Left renal cortex interstitium (tissue), 4 donors: Measurements from ENCODE around the gene PPM1H. TPM values are rescaled to one million over a fixed set of nuclear protein-coding genes. Genes with fewer than 3 reads are reported as not detected.
A peak's percentile ranks its signal among the peaks of the same experiment; 100 is the strongest.
"Not testable (repeated sequence)": the region's sequence is repeated elsewhere in the genome, so short reads cannot be mapped to it uniquely, and the experiment has no call there.

Source experiments
- DNase-seq, 4 donors: peaks; one replicate each; pipeline ENCODE4 v3.0.0-alpha.2; 2013; ENCODE audit warnings: low read depth in 4 of 4, low spot score in 2 of 4, missing footprints in 1 of 4
- polyA plus RNA-seq, 4 donors: library from polyadenylated mRNA; unstranded; fragments of 120-200 nt; gene quantifications; one replicate each; pipeline ENCODE4 v1.2.1, GENCODE V29; 2013; ENCODE audit not compliant: insufficient read length in 4 of 4

PPM1H gene
- polyA plus RNA-seq, 4 donors, result 26.2 to 27.8 (median 27.0) TPM

DNA sequence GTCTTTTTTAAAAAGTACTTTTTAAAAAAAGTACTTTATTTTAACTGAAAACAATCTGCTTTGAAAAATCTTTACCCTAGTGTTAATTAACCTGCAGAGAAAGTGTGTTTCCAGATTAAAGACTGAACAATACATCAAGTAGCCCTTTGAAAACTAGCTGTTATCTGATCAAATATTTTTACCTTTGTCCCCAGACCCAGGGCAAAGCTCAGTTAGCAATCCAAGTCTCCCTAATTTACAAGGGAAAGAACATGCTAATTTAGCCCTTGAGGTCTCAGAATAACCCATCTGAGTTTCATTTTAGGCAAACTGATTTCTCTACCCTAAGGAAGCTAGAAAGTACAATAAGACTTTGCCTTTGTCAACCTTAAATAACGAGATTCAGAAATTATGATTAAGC is 91.2 kb downstream of the PPM1H start:
- no peak for DNase-seq

DNA sequence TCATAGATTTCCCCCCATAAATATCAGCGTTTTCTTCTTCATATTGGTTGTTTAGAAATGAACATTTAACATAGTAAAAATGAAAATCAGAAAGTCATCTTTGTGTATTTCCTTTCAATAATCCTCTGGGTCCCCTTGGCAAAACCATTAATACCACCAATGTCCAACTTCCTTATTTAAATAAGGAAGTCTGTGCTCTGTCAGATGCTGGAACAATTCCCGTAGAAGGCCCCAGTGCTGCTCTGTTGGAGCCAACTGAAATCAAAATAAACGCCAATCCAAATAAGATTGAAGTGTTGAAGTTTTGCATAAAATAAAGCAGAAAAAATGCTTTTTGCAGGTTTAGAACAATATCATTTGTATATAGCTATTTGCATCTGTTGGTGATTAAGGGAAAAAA is 93.1 kb downstream of the PPM1H start:
- DNase-seq, result no peak

DNA sequence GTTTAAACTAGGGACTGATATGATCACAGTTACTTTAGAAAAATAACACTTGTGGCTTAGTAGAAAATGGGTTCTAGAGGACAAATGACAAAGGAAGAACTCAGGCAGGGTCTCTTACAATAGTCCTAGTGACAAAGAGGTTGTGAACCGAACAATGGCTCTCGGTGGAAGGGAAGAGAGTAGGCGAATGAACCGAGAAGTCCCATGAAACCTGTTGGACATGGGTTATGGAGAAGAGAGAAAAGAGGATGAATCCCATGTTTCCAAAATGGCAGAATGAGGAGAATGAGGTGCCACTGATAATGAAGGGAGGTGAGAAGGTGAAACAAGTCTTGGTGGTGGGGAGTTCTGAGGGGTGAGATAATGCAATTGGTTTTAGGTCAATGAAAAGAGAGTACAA is 94.1 kb downstream of the PPM1H start:
- DNase-seq, result no peak

DNA sequence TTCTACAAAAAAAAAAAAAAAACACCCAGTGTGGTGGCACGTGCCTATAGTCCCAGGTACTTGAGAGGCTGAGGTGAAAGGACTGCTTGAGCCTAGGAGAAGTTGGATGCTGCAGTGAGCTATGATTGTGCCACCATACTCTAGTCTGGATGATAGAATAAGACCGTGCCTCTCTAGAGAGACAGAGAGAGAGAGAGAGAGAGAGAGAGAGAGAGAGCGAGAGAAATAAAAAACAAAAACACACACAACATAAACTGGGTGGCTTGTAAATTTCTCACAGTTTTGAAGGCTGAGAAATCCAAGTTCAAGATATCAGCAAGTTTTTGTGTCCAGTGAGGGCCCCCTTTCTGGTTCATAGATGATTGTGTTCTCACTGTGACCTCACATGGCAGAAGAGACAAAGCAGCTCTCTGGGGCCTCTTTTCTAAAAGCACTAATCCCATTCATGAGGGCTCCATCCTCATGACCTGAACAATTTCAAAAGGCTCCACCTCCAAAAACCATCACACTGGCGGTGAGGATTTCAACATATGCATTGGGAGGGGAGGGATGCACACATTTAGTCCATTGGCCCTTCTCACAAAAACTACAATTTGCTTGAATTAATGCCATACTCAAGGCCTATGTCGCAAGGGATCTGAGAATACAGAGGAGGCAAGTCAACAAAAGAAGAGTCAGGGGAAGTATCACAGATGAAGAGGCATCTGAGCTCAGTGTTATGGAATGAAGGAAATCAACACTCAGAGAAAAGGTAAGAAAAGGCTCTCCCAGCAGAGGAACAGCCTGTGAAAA is 94.9 kb downstream of the PPM1H start:
- no peak for DNase-seq

DNA sequence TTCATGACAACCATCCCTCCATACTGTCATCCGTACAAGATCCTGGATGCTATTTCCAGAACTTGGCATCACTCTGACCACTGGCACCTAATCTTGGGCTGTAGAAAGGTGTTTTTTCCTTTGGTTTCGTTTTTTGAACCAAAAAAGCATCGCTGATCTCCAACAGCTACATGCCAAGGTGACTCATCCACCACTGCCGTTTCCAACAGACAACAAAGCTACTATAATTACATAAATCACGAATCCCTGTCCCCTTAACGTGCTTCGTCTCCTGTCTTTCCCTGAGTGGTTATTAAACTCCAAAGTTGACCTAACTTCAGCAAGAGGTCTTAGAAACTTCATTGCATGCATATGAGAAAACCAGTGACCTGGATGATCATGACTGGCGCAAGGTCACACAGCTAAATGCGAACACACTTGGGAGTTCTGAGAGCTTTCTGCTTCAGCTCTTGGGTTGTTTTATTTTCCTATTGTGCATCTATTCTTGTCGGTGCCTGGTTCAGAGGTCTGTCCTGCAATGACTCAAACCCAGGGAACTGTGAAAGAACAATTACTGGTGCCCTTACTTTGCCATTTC is 99.9 kb downstream of the PPM1H start:
- no peak for DNase-seq

DNA sequence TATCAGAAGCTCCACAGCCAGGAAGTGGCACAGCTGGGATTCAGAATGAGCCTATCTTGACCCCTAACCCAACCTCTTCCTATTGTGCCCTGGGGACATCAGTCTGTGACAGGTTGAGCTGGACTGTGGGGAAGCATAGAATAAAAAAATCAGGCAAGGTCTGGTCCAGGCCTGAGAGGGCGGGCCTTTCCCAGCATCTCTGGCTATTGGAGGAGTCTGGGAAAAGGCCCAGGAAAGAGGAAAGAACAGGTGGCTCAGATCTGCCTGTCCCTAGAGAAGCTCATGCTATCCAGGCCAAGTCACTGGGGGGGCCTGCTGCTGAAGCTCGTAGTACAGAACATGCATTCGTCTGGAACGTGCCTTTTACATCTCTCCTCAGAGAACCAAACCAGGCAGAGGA is 100.5 kb downstream of the PPM1H start:
- no peak for DNase-seq

DNA sequence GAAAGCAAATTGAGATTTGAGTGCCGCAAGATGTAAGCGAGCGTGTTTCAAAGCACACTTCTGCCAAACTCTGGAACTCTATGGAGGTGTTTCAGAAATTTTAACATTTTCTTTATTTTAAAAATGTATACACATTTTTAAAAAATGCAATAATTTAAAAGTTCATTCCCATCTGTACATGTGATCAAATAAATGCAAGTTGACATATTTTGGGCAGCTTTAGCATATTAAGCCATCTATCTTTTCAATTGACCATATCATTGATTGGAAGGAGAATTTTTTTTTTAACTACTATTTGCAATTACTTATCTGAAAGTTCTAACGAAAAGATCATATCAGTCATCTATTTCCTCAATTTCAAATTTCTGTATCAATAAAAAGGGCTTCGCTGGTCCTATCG is 101.3 kb downstream of the PPM1H start:
- DNase-seq, result no peak

DNA sequence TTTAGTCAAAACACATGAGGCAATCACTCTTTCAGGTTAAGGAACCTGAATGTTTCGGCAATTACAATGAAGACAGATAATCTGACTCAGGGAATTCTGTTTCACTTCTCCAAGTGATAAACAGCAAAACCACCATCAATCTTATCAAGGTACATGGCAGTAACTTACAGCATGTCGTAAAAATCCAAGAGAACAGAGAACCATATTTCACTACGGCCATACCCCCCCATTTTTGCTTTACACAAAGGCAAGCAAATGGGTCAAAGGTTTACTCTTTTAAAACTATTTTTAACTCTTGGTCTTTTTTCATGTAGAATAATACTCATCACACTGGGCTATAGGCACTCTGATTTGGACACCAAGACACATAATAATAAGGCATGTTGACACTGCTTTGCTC is 102.4 kb downstream of the PPM1H start:
- DNase-seq, result no peak

DNA sequence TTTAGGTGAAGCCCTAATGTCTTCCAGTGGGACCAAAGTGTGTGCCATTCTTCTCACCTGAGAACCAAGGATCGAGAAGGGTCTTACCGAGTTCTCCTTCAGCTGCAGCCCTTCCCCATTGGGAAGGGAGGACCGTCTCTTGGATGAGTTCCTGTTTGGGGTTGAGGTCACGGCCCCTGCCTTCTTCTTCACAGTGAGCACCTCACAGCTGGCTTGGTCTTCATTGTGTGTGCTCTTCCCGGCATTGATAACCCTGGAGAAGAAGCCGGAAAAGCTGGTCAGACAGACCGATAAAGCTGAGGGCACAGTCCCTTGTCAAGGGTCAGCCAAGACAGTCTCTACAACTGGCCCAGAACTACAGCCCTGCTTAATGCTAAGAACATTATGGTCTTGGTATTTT is 102.9 kb downstream of the PPM1H start:
- DNase-seq, result no peak

DNA sequence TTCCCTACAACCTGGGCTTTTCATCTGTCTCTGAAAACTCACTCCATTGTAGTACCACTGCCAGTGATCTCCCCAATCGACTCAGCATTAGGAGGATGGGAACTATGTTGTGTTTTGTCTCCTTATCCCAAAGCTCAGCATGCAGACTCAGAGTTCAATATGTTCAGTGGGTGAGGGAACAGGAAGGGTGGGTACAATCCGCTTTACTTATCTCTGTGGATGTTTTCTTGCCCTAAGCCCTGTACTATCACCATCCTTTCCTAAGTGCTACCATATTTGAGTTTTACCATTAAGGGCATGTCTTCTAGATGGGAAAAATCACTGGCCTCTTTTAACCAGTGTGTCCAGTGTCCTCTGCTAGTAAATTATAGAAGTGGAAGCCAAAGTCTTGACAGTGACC is 107.1 kb downstream of the PPM1H start:
- DNase-seq, result no peak

DNA sequence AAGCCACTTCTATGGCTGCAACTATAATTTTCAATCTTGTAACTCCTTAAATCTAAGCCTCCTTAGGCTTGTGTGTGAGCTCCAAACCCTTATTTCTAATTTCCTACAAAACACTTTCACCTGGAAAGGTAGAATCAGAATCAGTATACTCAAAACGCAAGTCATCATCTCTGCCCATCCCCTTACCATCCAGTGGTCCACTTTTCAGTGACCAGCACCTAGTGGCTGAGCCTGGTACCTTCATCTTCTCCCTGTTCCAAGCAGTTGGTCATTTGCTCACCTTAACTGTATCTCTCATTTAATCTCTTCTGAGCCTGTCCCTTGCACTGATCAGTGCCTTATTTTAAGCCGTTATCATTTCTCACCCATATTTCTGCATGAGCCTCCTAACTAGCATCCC is 107.9 kb downstream of the PPM1H start:
- no peak for DNase-seq

DNA sequence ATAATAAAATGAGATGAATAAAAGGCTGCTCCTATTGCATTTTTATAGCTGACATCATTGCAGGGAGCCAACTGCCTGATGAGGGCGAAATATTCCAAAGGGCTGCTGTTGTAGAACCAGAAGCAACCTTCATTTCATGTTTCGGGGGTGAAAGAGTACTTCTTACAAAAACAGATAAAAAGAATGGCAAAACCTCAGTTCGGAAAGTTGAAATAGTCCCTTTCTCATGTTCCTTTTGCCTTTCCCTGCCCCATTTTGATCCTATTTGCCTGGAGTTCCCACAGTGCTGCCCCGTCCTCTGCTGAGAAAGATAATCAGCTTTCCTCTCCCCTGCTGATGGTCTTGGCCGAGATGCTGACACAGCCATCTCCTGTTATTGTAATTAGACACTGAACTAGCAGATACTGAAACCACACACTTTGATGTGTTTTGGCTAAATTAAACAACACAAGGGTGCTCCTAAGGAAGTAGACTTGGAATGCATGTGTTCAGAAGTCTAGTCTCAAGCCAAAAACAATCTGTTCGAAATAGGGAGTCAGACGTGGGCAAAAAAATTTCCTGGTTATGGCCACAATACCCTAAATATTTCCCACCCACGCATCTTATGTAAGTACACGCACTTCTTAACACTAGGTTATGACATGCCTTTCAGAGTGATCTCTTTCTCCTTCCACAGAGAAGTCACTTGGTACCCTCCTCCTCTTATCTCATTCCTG is 117.2 kb downstream of the PPM1H start:
- peak in 1 of 4 donors; percentile 15 for DNase-seq

DNA sequence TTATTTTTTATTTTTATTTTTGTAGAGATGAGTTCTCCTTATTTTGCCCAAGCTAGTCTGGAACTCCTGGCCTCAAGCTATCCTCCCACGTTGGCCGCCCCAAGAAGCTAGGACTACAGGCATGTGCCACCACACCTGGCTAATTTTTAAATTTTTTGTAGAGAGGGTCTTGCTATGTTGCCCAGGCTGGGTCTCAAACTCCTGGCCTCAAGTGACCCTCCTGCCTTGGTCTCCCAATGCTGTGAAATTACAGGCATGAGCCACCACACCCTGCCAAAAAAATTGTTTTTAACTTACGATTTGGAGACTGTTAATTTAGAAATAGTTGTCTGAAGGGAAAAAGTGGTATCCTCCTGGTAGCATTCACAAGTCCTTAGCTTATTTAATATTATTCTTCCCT is 120.7 kb downstream of the PPM1H start:
- no peak for DNase-seq

DNA sequence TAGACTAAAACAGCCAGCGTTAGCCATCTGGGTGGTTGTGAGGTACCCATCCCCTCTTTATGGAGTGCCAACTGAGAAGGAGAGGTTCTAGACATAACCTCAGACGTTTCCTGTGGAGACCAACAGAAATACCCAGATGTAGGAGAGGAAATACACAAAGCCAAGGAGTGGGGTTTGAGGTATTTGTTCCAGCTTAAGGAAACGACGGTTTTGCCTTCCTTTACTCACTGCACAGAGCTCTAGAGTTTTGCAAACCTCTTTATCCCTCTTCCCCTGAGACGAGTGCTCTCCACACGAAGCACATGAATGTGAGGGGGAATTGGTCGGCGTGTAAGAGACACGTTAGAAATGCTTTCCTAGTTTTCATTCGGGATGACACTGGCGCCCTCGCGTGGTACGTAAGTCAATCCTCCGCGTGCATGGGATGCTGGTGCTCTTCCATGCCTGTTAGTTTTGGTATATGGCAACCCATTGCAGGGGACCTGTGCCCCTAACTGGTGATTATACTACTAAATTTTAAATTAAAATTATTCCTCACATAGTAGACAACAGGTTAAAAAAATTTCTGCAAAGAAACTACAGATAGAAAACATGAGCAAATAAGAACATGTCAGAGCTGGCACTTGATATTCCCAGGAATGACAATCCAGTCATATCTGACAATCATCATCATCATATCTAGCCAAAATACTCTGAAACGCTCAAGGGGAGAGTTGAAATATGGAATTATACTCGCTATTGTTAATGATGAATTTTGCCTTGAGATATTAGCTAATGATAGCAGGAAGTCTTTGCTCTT is 121.7 kb downstream of the PPM1H start:
- peak in 1 of 4 donors; percentile 22 for DNase-seq

DNA sequence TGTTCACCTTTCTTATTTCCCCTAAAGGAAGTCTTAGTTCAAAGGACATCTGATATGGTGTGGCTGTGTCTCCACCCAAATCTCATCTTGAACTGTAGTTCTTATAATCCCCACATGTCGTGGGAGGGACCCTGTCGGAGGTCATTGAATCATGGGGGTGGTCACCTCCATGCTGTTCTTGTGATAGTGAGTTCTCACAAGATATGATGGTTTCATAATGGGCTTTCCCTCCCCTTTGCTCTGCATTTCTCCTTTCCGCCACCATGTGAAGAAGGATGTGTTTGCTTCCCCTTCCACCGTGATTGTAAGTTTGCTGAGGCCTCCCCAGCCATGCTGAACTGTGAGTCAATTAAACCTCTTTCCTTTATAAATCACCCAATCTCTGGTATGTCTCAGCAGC is 123.5 kb downstream of the PPM1H start:
- not testable (repeated sequence) for DNase-seq

DNA sequence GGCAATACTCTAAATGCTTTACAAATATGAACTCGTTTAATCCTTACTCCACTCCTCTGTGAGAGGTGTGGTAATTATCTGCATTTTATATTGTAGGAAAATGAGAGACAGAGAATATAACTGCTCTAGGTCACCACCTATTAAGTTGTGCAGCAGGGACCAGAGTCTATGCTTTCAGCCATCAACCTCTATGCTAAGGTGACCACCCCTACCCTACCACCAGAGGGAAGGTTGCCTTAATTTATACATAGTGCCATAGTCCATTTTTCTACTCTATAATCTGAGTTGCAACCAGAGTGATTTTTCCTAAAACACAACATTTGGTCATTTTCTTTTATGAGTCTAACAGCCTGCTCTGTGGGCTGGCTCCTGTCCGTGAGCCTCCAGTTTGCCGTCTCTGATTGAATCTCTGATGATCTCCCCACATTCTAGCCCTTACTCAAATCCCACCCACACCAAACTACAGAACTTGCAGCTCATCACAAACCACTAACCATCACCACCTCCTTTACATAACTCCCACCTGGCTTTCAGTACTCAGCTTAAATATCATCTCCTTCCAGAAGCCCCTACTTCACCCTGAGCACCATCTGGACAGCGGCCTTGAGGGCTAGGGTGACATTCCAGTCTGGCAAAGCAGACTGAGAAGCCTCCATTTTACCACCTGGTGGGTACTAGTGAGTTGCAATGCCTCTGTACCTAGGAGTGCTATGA is 126.6 kb downstream of the PPM1H start:
- no peak for DNase-seq

DNA sequence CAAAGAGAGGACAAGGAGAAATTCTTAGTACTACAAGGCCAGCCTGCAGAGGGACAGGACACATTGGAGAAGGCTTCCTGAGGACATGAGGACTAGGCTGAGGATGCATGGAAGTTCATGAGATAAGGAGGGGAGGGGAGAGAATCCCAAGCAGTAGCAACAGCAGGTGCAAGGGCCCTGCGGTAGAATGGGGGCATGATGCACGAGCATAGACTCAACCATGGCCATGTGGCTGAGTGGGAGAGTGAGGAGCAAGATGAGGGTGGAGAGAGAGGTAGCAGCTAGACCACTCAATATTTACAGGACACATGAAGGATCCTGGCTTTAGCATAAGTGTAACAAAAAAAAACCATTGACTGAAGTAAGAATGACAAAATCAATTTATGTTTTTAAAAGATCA is 128.1 kb downstream of the PPM1H start:
- no peak for DNase-seq

DNA sequence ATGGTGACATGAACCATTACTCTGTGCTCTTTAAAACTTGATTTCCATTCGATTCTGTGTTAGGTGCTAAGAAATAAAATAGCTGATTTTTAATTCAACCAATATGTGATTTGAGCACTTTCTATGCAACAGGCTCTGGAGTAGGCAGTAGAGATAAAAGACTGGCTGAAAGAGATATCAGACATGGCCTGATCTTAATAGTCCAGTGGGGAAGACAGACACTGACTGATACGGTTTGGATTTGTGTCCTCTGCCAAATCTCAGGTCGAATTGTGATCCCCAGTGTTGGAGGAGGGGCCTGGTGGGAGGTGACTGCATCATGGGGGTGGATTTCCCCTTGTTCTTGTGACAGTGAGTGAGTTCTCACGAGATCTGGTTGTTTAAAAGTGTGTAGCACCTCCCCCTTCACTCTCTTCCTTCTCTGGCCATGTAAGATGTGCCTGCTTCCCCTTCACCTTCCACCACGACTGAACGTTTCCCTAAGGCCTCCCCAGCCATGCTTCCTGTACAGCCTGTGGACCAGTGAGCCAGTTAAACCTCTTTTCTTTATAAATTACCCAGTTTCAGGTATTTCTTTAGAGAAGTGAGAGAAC is 128.6 kb downstream of the PPM1H start:
- DNase-seq, result no peak

DNA sequence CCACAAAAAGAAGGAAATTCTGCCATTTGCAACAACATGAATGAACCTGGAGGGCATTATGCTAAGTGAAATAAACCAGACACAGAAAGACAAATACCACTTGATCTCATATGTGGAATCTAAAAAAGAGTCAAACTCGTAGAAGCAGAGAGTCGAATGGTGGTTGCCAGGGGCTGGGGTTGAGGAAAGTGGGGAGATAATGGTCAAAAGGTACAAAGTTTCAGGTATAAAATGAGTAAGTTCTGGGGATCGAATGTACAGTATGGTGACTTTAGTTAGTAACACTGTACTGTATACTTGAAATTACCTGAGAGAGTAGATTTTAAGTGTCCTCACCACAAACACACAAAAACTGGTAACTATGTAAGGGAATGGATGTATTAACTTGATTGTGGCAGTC is 129.4 kb downstream of the PPM1H start:
- DNase-seq, result no peak

DNA sequence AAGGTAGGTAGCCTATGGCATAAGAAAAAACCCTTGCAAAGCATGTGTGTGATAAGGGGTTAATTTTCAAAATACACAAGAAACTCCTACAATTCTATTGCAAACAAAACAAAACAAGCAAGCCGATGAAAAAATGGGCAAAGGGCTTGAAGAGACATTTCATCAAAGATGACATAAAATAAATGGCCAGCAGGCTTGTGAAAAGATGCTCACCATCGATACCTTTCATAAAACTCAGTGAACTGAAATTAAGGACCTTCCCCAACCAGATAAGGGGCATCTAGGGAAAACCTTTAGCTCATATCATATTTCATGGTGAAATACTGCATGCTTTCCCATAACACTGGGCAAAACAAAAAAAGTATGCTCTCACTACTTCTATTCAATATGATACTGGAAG is 131.2 kb downstream of the PPM1H start:
- DNase-seq, result no peak
